ENCODE measurements around the gene SETD7.
"Not testable (repeated sequence)": the region's sequence is repeated elsewhere in the genome, so short reads cannot be mapped to it uniquely, and the experiment has no call there.

SETD7 gene

GRCh38 chr4:139465922-139466321 lies 90.1 kb downstream of the SETD7 start:
- DNase-seq (ENCODE audit: low read depth): no peak

- not testable (repeated sequence) for DNase-seq (ENCODE audit: low read depth)
These were observed 91.5 kb downstream of the SETD7 start for GRCh38 chr4:139464512-139464911.

- no peak for DNase-seq (ENCODE audit: low read depth)
These were observed 94.9 kb downstream of the SETD7 start for GRCh38 chr4:139461022-139461628.

- no peak for DNase-seq (ENCODE audit: low read depth)
These were observed 95.5 kb downstream of the SETD7 start for GRCh38 chr4:139460565-139460964.

- DNase-seq (ENCODE audit: low read depth): no peak
These were observed 97.0 kb downstream of the SETD7 start for GRCh38 chr4:139458999-139459398.

GRCh38 chr4:139458543-139458942 lies 97.5 kb downstream of the SETD7 start:
- DNase-seq (ENCODE audit: low read depth): no peak

- DNase-seq (ENCODE audit: low read depth): no peak
These were observed 98.7 kb downstream of the SETD7 start for GRCh38 chr4:139457318-139457717.

GRCh38 chr4:139455126-139455538 lies 100.9 kb downstream of the SETD7 start:
- DNase-seq (ENCODE audit: low read depth): no peak

GRCh38 chr4:139454111-139455045 lies 101.6 kb downstream of the SETD7 start, which contains the start of gene RAB33B:
Gene RAB33B, plus strand, starts transcription at chr4:139454121. Its CDS starts 75 bp downstream, at chr4:139454196.
- DNase-seq (ENCODE audit: low read depth): no peak

GRCh38 chr4:139453371-139454110 lies 102.5 kb downstream of the SETD7 start:
- peak; percentile 89 for DNase-seq (ENCODE audit: low read depth)

GRCh38 chr4:139453041-139453370 lies 103.0 kb downstream of the SETD7 start:
- no peak for DNase-seq (ENCODE audit: low read depth)

GRCh38 chr4:139451997-139452396 lies 104.0 kb downstream of the SETD7 start:
- DNase-seq (ENCODE audit: low read depth): no peak

- DNase-seq (ENCODE audit: low read depth): no peak
These were observed 105.4 kb downstream of the SETD7 start for GRCh38 chr4:139450586-139450985.

- not testable (repeated sequence) for DNase-seq (ENCODE audit: low read depth)
These were observed 108.9 kb downstream of the SETD7 start for GRCh38 chr4:139447078-139447477.
